ENCODE measurements around the gene SPIN3. TPM values are rescaled to one million over a fixed set of nuclear protein-coding genes. Genes with fewer than 3 reads are reported as not detected.

The SPIN3 gene
- total and polyA plus RNA-seq, 2 of the 13 experiments (the other 11 are each of a cell fraction or from before 2014, with no cell fraction given), result 8.4 to 8.8 TPM

DNA sequence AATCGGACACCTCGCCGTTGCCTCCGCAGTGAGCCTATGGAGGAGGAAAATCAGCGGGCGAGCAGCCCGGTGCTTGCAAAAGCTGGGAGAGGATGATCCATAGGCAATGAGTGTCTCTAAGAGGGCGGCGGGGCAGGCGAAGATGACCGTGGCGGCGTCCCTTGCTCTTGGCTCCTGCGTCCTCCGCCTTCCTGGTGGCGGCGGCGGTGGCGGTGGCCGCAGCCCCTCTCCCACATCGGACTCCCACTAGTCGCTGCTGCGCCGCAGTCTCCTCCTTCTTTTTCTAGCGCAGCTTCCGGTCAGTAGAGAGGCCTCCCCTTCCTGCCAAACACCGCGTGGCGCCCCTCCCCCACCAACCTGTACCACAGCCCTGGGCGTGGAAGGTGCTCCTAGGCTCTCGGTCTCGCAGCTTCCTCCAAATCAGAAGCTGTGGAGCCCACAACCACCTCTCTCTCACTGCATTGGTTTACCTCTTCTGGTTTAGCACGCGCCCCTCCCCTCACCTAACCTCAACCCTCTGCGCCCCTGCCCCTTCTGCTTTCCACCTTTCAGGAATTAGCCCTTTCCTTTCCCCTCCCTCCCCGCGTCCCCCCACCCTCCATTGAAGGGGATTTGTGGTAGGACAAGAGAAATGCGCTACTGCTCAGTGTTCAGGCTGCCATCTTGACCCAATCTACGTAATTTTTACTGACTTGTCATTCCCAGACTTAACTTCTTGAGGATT, at the start of gene SPIN3 (continued):
- TF ChIP-seq PLSCR1 (CRISPR knock-in tag; IDR thresholded peaks at IDR 0.05; ENCODE audit: borderline replicate concordance) (no peak), ZNF670 (CRISPR knock-in tag; IDR thresholded peaks at IDR 0.05; ENCODE audit: borderline replicate concordance) (no peak), ZNF550 (CRISPR knock-in tag; IDR thresholded peaks at IDR 0.05; ENCODE audit: borderline replicate concordance) (no peak), ZNF782 (CRISPR knock-in tag; IDR thresholded peaks at IDR 0.05; ENCODE audit: borderline replicate concordance) (no peak; the same call in 1 of the 2 replicates), HCFC1 (IDR thresholded peaks at IDR 0.05; ENCODE audit: low read depth, low read length) (no peak), SP2 (CRISPR knock-in tag; IDR thresholded peaks at IDR 0.05) (peak; percentile 40; the same call in 1 of the 2 replicates), ZNF549 (CRISPR knock-in tag; IDR thresholded peaks at IDR 0.05) (no peak), SOX13 (IDR thresholded peaks at IDR 0.05) (no peak), SOX13 (CRISPR knock-in tag; conservative IDR thresholded peaks at IDR 0.05 in 1 of 2, IDR thresholded peaks at IDR 0.05 in 1 of 2) (peak in 1 of 2 experiments; percentile 37; a peak in 1 of 4 replicates), ZNF260 (CRISPR knock-in tag; IDR thresholded peaks at IDR 0.05; ENCODE audit: borderline replicate concordance, low read depth) (no peak), NR2C2 (CRISPR knock-in tag; IDR thresholded peaks at IDR 0.05; ENCODE audit: borderline replicate concordance) (no peak), SP1 (IDR thresholded peaks at IDR 0.05) (no peak), SP1 (CRISPR knock-in tag; IDR thresholded peaks at IDR 0.05) (0 out of 2 replicates have a peak, but pooled peaks have one; percentile 27), NFYB (CRISPR knock-in tag; IDR thresholded peaks at IDR 0.05) (0 out of 2 replicates have a peak, but pooled peaks have one; percentile 28), ASH2L (IDR thresholded peaks at IDR 0.05; ENCODE audit: insufficient read length, low read depth, low read length) (peak; percentile 16), HOXA7 (CRISPR knock-in tag; IDR thresholded peaks at IDR 0.05) (no peak), NFE2L1 (CRISPR knock-in tag; IDR thresholded peaks at IDR 0.05; ENCODE audit: borderline replicate concordance) (no peak), NFYC (CRISPR knock-in tag; IDR thresholded peaks at IDR 0.05) (no peak)
- TF ChIP-seq, protein P1, sequence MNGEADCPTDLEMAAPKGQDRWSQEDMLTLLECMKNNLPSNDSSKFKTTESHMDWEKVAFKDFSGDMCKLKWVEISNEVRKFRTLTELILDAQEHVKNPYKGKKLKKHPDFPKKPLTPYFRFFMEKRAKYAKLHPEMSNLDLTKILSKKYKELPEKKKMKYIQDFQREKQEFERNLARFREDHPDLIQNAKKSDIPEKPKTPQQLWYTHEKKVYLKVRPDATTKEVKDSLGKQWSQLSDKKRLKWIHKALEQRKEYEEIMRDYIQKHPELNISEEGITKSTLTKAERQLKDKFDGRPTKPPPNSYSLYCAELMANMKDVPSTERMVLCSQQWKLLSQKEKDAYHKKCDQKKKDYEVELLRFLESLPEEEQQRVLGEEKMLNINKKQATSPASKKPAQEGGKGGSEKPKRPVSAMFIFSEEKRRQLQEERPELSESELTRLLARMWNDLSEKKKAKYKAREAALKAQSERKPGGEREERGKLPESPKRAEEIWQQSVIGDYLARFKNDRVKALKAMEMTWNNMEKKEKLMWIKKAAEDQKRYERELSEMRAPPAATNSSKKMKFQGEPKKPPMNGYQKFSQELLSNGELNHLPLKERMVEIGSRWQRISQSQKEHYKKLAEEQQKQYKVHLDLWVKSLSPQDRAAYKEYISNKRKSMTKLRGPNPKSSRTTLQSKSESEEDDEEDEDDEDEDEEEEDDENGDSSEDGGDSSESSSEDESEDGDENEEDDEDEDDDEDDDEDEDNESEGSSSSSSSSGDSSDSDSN (CRISPR knock-in tag; IDR thresholded peaks at IDR 0.05), result peak; percentile 65
- TF ChIP-seq, protein P2, sequence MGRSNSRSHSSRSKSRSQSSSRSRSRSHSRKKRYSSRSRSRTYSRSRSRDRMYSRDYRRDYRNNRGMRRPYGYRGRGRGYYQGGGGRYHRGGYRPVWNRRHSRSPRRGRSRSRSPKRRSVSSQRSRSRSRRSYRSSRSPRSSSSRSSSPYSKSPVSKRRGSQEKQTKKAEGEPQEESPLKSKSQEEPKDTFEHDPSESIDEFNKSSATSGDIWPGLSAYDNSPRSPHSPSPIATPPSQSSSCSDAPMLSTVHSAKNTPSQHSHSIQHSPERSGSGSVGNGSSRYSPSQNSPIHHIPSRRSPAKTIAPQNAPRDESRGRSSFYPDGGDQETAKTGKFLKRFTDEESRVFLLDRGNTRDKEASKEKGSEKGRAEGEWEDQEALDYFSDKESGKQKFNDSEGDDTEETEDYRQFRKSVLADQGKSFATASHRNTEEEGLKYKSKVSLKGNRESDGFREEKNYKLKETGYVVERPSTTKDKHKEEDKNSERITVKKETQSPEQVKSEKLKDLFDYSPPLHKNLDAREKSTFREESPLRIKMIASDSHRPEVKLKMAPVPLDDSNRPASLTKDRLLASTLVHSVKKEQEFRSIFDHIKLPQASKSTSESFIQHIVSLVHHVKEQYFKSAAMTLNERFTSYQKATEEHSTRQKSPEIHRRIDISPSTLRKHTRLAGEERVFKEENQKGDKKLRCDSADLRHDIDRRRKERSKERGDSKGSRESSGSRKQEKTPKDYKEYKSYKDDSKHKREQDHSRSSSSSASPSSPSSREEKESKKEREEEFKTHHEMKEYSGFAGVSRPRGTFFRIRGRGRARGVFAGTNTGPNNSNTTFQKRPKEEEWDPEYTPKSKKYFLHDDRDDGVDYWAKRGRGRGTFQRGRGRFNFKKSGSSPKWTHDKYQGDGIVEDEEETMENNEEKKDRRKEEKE (IDR thresholded peaks at IDR 0.05), result no peak
- TF ChIP-seq, protein P3, sequence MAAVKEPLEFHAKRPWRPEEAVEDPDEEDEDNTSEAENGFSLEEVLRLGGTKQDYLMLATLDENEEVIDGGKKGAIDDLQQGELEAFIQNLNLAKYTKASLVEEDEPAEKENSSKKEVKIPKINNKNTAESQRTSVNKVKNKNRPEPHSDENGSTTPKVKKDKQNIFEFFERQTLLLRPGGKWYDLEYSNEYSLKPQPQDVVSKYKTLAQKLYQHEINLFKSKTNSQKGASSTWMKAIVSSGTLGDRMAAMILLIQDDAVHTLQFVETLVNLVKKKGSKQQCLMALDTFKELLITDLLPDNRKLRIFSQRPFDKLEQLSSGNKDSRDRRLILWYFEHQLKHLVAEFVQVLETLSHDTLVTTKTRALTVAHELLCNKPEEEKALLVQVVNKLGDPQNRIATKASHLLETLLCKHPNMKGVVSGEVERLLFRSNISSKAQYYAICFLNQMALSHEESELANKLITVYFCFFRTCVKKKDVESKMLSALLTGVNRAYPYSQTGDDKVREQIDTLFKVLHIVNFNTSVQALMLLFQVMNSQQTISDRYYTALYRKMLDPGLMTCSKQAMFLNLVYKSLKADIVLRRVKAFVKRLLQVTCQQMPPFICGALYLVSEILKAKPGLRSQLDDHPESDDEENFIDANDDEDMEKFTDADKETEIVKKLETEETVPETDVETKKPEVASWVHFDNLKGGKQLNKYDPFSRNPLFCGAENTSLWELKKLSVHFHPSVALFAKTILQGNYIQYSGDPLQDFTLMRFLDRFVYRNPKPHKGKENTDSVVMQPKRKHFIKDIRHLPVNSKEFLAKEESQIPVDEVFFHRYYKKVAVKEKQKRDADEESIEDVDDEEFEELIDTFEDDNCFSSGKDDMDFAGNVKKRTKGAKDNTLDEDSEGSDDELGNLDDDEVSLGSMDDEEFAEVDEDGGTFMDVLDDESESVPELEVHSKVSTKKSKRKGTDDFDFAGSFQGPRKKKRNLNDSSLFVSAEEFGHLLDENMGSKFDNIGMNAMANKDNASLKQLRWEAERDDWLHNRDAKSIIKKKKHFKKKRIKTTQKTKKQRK (IDR thresholded peaks at IDR 0.05; ENCODE audit: low read length), result no peak

Data from HepG2 (cell line).